Renal cortex interstitium (tissue), 11 donors: Measurements from ENCODE around the gene GOLGA7B. TPM values are rescaled to one million over a fixed set of nuclear protein-coding genes. Genes with fewer than 3 reads are reported as not detected.

Source experiments
- DNase-seq, 11 donors: peaks; one replicate each; pipeline ENCODE4 v3.0.0-alpha.2; 2013; ENCODE audit warnings: low read depth in 9 of 11, low spot score in 4 of 11; ENCODE audit errors: extremely low read depth in 1 of 11
- polyA plus RNA-seq, 3 donors: library from polyadenylated mRNA; unstranded; fragments of 120-200 nt; gene quantifications; one replicate each; pipeline ENCODE4 v1.2.1, GENCODE V29; 2013; ENCODE audit not compliant: insufficient read length in 3 of 3

GOLGA7B gene
- polyA plus RNA-seq, 3 donors = 0.31 to 0.43 (median 0.41) TPM

DNA sequence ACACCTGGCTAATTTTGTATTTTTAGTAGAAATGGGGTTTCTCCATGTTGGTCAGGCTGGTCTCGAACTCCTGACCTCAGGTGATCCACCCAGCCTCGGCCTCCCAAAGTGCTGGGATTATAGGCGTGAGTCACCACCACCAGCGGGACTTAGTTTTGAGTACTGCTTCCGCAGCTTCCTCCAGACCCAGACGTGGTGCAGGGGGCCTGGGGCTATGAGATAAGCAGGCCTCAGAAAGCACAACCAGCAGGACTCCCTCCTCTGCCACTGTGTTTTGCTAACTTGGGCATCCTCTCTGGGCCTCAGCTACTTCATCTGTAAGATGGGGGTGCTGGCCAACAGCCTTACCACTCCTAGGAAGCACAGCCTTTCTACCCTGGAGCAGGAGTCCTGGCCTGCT lies 37.8 kb downstream of the GOLGA7B start:
- no peak for DNase-seq

DNA sequence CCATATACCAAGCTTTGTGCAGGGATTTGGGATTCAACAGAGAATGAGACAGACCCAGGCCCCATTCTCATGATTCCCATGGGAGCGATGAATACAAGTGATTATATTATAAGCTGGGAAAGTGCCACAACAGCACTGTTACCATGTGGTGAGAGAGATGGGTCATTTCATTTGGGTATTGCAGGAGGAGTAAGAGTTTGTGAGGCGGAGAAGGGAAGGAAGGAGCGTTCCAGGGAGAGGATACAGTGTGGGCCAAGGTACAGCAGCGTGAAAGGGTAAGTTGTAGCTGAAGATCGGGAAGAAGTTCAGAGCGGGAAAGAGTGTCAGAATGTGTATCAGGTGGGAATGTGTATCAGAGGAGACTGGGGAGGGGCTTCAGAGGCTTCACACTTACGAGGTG lies 38.5 kb downstream of the GOLGA7B start:
- no peak for DNase-seq

DNA sequence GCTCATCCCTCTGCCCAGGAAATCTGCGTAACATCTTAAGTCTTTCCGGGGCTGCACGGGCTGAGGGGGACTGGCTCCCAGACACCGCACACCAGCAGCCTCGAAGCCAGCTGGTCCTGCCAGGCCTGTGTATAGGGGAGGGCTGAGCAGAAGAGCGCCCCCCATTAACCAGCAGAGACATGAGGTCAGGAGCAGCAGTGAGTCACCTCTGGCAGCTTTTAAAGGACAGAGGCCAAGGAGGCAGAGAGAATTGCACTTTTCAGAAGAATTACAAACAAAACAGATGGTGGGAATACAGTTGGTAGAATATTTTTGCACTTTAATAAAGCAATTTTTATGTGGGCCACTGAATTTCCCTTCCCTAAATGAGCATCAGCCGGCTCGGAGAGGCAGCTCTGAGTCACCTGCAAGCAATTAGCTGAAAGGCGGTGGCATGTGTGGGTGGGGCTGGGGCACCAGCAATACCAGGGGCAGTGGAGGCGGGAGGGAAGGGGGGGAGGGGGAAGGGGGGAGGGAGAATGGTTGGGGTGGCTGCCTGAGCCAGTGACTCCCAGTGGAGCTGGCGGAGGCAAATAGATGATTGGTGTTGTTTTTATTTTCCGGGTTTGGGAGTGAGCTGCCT lies 39.1 kb downstream of the GOLGA7B start:
- peak in 1 of 11 donors; percentile 20 for DNase-seq

DNA sequence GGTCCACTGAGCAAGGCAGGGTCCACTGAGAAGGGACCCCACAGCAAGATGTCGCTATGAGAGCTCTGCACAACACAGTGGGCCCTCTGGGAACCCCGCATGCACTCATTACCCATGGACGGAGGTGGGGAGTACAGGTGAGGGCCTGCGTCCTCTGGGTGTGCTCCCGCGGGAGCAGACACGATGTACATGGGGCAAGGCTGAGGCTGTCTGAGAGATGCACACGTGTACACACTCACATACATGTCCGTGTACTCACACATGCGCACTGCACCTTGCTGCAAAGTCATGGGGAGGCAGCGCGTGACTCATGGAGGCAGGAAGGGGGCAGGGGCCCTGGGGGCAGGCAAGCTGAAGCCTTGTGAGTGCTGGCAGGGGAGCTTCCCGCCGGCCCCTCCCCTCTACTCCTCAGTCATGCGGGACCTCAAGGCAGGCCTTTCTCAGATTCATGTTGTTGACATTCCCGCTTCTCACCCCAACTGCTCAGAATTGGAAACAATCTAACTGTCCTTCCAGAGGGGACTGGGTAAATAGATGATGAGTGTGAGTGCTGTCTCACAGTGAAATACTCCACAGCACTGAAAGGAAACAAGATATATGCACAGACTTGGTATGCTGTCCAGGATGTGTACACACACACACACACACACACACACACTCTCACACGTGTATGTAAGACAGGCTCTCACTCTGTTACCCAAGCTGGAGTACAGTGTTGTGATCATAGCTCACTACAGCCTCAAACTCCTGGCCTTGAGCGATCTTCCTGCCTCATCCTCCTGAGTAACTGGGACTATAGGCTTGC lies 40.0 kb downstream of the GOLGA7B start:
- peak in 7 of 11 donors; percentile 47 to 63 (median 49) for DNase-seq

DNA sequence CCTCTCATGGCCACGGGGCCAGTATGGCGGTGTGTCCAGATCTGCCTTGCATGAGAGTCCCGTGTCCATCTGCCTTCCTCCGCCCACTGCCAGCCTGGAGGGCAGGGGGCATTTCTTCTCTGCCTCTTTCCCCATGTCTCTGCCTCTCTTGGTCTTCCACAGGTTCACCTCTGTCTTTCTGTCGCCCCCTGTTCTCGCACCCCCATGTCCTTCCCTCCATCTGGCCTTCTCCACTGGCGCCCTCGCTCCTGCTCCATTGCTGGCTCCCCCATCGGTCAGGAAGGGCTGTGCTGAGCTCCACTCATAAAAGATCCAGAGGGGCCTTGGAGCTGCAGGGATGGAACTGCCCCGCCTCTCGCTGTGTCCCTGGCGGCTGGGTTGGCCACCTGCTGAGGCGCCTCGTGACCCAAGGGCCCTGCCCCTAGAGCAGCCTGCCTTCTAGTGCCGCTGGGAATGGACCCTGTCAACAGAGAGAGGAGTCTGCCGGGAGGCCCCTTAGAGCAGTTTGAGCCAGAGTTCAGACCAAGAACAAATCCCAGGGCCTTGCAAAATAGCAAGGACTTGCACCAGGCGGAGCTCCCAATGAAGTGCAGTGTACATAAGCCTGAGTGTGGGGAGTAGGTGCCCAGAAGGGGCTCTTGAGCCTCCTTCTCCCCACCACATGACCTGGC lies 42.0 kb downstream of the GOLGA7B start:
- no peak for DNase-seq

DNA sequence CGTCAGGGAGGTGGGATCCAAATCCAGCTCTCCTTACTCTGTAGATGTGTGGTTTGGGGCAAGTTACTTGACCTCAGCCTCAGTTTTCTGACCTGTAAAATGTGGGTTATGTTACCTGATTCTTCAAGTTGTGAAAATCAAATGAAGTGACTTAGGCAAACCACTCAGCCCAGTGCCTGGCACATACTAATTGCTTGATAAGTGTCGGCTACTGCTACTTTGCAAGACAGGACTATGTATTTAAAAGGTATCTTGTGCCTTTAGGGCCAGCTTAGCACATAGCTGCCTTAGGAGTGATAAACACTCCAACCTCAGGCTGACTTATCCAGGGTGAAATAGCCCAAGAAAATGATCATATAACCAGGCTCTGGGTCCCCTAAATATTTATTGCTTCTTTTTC lies 42.9 kb downstream of the GOLGA7B start:
- no peak for DNase-seq

DNA sequence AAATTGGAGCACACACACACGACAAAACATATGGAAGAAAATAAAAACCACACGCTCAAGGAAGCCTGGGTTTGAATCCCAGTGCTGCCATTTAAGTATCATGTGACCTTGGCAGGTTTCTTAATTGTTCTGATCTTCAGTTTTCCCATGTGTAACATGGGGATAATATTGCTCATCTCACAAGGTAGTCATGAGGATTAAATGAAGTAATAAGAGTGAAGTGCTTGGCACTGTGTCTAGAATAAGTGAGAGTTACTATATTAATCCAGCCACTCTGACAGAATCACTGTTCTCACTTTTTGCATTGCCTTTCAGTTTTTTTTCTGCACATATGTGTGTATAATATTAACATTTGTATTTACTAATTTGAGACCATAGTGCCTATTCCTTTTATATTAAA lies 43.3 kb downstream of the GOLGA7B start:
- DNase-seq = no peak

DNA sequence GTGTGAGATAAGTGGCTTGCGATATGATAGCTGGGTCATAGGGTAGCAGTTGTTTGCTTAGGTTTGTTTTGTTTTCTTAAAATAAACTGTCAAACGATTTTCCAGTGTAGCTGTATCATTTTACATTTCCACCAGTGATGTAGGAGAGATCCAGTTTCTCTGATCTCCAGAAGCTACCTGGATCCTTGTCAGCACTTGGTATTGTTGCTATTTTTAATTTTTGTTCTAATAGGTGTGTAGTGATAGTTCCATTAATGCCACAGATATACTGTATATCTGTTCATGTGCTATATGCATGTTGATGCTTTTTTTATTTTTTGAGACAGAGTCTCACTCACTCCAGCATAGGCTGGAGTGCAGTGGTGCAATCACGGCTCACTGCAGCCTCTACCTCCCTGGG lies 44.4 kb downstream of the GOLGA7B start:
- no peak for DNase-seq

DNA sequence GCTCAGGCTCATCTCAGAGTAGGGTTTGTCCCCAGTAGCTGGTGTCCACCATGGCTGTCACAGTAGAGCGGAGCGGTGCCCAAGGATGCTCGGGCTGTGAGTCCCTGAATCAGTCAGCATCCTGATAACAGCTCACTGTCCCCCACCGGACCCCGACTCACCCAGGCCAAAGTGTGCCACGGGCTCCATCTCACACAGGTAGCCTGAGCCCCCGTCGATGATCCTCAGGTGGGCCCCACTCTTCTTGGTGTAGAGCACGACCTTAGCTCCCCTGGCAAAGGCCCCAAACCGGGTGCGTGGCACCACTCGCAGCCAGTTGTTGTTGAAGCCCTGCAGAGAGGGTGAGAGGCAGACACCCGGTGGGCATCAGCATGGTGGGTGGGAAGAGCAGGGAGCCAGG lies 45.4 kb downstream of the GOLGA7B start:
- DNase-seq = no peak

DNA sequence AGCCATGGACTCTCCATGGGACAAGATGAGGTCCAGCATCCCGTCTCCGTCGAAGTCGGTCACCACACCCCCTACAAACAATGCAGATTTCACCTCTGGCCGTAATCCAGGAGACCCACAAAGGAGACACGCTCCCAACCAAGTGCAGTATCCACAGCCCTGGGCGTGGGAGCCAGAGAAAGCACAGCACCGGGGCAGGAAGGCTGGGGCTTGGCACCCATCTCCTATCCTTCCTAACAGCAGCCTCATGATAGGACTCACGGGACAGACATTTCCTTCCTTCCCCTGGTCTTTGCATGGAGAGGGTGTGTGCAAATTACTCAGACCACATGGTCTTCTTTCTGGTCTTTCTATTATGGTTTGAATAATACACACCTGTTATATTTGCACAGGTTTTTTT lies 46.3 kb downstream of the GOLGA7B start:
- no peak for DNase-seq

DNA sequence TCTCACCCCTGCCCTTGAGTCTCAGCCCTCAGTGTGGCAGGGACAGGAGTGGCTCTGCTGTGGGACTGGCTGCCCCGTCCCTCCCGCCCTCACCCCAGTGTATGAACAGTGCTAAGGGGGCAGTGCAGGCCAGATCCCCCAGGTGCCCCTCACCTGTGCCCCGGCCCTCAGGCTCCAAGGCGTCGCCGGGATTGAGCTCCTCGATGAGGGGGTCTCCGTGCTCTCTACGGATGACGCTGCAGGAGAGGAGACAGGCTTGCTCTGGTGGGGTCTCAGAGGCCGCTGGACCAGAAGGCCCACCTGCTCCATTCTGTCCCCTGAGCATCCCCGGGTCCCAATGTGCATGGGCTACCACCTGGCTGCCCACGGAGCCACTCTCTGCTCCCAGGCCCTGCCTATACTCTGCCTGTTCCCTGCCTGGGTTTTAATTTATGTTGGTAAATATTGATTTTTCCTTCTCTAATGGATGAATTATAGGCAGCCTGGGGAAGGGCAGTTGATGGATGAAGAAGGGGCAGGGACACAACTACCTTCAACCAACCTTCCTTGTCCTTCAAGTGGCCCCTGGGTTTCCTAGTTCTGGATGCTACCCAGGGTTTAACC lies 47.2 kb downstream of the GOLGA7B start:
- no peak for DNase-seq

DNA sequence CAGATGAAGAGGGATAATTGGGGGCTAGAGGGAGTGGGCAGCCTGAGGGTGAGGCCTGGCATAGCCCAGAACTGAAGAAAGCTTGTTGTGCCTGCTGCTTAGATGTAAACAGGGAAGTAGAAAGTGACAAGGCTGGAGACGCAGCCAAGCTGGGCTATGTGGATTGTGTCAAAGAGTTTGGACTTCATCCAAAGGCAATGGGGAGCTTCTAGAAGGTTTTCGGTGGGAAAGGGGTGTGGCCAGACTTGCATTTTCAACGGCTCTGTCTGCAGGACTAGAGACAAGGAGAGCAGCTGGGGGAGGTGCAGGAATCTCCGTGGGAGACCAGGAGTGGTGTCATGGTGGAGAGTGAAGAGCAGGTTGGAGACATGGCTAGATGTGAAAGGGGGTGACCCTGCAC lies 48.8 kb downstream of the GOLGA7B start:
- peak in 1 of 11 donors; percentile 28 for DNase-seq

DNA sequence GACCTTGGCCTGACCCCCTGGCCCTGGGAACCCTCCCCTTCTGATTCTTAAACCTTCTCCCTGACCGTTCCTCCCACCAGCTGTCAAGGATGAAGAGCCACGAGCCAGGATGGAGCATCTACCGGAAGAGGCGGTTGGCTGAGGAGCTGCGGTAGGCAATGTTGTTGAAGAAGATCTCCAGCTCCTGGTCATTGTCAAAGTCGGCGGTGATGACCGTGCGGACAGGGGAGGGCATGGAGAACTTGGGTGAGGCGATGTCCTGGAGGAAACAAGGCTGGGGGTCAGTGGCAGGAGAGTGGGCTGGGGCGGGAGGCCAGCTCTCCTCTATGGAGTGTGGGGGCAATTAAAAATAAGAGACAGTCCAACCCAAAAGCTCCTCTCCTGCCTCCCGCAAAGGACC lies 51.7 kb downstream of the GOLGA7B start:
- DNase-seq = no peak

DNA sequence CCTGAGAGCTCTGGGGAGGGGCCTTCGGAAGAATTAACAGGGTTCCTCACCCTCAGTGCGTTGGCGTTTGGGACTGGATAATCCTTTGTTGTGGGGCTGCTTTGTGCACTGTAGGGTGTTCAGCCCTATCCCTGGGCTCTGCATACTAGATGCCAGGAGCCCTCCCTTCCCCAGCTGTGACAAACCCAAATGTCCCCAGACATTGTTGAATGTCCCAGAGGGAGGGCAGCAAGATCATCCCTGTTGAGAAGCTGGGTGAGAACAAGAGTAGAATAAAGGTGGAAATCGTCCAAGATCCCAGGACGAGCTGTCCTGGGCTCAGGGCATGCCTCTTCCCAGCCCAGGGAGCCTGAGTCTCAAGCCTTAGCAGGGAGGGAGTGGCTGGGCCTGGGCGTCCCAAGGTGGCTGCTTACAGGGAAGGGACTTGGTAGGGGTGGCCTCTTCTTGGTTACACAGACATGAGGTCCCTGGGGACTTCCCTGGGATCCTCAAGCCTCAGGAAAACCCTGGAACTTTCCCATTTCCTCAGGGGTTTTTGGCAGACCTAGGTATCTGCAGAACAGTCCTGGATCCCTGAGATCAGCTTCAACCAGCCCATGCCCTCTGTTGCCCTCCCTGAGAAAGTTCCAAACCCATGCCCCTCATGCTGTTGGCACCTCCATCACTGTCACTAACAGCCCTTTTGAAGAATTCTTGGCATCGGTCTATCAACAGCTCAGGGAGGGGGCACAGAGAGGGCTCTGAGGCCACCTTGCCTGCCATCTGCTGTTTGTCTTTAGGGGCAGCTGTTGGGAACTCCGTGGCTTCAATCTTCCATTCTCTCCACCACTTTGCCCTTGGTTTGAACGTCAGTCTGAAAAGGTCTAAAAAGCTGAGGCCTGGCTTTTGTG lies 53.7 kb downstream of the GOLGA7B start:
- no peak for DNase-seq

DNA sequence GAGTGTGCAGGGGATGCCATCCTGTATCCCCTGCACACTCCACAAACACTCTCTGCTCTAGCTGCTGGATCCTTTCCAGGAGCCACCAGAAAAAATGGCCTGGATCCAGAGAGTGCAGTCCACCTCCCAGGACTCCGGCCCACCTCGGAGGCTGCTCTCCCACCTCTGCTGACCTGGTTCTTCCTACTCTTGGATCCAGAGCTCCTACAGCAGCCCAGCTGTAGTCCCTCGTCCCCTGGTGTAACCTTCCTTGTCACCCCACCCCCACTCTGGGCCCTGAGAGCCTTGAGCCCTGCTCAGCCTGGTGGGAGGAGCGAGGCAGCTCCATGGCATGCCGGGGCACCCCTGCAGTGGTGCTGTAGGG lies 54.4 kb downstream of the GOLGA7B start:
- no peak for DNase-seq

DNA sequence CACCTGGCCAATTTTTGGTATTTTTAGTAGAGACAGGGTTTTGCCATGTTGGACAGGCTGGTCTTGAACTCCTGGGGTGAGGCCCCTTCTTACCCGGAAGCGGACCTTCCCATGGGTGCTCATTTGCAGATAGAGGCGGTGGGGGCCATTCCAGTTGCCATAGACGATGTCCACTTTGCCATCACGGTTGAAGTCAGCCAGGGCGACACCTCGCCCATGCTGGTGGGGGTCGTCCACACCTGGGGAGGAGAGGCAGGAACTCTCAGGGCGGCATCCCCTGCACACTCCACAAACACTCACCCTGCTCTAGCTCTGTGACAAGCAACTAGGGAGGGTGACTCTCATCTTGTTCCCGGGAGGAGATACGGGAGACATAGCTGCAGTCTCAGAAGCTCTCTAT lies 54.9 kb downstream of the GOLGA7B start:
- no peak for DNase-seq

DNA sequence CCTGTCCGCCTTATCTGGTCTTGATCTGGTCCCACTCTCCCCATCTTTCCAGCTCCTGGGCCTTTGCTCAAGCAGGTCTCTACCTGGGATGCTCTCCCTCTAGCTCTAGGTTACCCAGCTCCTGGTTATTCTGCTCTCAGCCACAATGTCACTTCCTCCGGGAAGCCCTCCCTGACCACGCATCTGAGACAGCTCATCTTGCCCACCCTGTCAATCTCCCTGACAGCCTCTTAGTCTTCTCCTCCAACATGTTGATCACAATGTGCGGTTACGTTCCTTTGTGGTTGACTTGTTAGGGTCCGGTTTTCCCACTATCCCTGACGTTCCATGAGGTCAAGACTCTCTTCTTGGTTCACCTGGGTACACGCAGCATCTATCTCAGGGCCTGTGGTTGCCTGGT lies 55.6 kb downstream of the GOLGA7B start:
- no peak for DNase-seq

DNA sequence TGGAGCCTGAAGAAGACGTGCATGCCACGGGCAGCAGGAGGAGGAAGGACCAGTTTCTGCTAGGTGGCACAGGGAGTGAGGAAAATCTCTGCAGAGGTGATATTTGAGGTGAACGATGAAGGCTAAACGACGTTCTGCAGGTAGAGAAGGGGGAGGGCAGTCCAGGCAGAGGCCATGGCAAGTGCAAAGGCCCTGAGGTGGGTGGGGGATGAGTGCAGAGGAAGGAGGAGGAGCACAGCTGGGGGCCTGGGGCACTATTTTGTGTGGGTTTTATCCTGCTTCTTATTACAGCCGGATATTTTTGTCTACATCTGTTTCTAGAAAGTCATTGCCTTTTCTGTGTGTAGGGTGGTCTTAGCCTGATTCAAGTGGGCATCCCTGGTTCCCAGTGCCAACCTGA lies 57.6 kb downstream of the GOLGA7B start:
- DNase-seq = no peak

DNA sequence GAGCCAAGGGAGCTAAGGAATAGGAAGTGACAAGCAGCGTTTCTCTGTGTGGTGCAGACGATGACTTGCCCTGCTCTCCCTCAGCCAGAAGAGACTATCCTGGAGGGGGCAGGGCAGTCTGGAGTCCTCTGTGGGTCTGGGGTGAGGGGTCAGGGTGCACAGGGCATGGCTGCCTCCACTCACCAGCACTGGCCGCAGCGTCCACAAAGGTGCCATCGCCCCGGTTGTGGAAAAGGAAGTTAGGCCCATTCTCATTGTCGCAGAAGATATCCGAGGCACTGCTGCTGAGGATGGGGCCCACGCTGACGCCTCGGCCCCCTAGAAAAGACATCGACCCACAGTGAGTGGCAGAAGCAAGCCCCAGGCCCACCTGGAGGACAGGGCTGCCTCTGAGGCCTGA lies 58.2 kb downstream of the GOLGA7B start:
- DNase-seq = no peak
